Measurements from ENCODE around the gene EIF5B.

DNA sequence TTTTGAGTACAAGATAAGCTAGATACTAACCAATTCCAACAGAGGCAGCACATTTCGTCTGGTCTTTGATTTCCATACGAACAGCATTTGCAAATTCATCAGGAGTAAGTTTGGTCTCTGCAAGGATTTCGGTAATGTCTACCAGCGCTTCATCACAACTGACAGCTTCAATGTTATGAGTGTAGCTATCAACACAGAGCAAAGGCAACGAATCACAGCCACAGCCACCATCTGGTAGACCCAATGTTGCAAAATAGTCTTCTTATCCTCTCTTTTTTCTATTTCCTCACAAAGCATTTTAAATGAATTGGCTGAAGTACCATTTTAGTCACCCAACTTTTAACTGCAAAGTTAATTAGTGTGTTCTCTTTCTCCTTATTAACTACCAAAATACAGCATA is 84.3 kb downstream of the EIF5B start:
- no peak for TF ChIP-seq CTCF (IDR thresholded peaks at IDR 0.05)
- no peak for TF ChIP-seq POLR2A (IDR thresholded peaks at IDR 0.05)

Measured in sigmoid colon (tissue), 3 donors.